Glomerular visceral epithelial cell (primary cell): Measurements from ENCODE around the gene PLEKHA5.
"Not testable (repeated sequence)": the region's sequence is repeated elsewhere in the genome, so short reads cannot be mapped to it uniquely, and the experiment has no call there.

Experiments
- DNase-seq: peaks from one replicate; pipeline ENCODE4 v3.0.0-alpha.2; 2016; ENCODE audit errors: extremely low spot score

Gene PLEKHA5

DNA sequence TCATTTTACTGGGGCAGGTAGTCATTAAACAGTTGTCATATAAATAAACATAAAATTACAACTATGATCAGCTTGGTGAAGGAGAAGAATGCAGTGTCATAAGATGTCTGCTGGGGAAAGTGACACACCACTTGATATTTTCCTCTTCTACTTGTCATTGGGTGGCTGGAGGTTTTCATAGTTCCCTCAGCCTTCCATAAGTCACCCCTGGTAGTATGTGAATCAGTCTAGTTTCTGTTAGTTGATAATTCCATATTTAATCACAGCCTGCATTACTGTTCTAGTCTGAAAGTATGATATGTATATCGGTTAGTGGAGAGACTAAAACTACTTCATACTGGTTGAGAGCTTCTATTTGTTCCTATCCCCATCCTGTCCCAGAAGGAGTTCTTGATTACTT lies 38.2 kb downstream of the PLEKHA5 start:
- DNase-seq = no peak

DNA sequence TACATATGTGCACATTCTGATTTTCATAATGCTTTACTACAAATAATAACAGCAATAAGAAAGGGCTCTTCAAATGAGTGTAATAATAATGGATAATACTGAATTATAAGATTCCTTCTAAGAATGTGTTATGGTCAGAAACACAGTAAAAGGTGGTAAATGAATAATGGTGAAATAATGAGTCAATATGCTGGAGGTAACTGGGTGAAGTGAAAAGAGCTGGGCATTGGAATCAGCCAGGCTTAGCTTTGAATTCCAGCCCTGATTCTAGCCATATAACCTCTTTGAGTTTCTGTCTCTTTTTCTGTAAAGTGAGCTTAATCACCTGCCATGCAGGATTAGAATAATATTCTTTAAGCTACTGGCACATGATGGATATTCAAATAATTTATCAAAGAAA lies 39.1 kb downstream of the PLEKHA5 start:
- DNase-seq = no peak

- no peak for DNase-seq
Observed at GRCh38 chr12:19169222-19169621, 39.7 kb downstream of the PLEKHA5 start.

- DNase-seq = not testable (repeated sequence)
Observed at GRCh38 chr12:19170286-19170685, 40.8 kb downstream of the PLEKHA5 start.

DNA sequence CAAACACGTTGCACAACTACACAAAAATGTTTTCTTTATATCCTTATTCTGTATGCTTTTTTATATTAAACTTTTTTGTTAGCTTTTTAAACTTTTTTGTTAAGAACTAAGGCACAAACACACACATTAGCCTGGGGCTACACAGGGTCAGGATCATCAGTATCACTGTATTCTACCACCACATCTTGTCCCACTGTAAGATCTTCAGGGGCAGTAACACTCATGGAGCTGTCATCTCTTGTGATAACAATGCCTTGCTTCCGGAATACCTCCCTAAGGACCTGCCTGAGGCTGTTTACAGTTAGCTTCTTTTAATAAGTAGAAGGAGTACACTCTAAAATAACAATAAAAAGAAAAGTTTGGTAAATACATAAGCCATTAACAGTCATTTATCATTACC lies 42.2 kb downstream of the PLEKHA5 start:
- DNase-seq = no peak

GRCh38 chr12:19177754-19178153 lies 48.2 kb downstream of the PLEKHA5 start:
- DNase-seq = no peak

GRCh38 chr12:19179986-19180385 lies 50.5 kb downstream of the PLEKHA5 start:
- DNase-seq = no peak

- DNase-seq = no peak
Observed at GRCh38 chr12:19181666-19182426, 52.3 kb downstream of the PLEKHA5 start.

- no peak for DNase-seq
Observed at GRCh38 chr12:19183121-19183838, 53.7 kb downstream of the PLEKHA5 start.

GRCh38 chr12:19185262-19185929 lies 55.9 kb downstream of the PLEKHA5 start:
- DNase-seq = no peak

DNA sequence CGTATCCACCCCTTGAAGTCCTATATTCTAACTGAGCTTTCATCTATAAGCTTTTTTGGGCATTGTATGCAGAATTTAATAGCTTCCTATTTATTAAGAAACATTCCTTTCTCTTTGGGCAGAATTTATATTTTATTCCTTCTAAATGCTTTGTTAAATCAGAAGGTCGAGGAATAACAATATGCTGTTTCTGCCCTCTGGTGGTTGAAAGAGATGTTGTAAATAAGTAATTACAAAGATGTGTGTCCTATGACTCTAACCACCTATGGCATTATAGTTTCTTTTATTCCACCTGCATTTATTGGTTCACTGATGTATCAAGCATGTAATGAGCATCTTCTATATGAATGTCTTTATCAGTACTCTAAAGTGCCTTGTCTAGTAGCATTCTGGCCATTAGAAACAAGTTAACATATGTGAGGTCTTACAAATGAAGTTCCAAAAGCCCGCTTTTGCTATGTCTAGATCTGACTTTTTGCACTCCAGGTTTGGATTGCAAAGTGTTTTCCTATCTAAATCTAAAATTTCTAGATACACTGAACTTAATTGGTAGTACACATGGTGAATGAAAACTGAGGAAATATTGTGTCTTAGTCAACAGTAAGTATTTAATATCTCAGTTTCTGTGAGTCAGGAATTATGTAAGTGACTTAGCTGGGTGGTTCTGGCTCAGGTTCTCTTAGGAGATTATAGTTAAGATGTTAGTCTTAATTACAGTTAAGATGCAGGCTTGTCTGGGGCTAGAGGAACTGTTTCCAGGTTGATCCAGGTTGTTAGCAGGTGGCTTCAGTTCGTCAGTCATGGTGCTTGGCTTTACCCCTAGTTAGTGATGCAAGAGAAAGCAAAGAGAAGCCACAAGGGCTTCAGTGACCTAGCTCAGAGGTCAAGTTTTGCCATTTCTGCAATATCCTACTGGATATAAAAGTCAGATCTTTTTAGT lies 57.5 kb downstream of the PLEKHA5 start:
- peak; percentile 51 for DNase-seq

DNA sequence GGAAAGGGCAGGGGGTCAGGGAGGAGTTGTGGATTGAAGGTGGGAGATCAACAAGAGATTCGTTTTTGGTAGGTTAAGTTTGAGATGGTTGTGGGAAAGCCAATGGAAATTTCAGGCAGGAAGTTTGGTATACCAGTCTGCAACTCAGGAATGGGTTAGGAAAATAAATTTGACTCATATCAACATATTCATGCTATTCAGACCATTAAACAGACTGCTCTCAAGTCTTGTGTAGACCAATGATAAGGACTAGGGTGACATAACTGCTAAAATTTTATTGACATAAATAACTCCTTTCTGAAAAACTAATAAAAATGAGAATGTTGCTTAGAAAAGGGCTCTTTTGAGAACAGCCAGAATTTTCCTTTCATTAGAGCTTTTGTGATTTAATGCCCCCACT lies 60.0 kb downstream of the PLEKHA5 start:
- DNase-seq = no peak

- peak; percentile 24 for DNase-seq
Observed at GRCh38 chr12:19190292-19191031, 60.9 kb downstream of the PLEKHA5 start.

- DNase-seq = no peak
Observed at GRCh38 chr12:19191089-19191488, 61.6 kb downstream of the PLEKHA5 start.

DNA sequence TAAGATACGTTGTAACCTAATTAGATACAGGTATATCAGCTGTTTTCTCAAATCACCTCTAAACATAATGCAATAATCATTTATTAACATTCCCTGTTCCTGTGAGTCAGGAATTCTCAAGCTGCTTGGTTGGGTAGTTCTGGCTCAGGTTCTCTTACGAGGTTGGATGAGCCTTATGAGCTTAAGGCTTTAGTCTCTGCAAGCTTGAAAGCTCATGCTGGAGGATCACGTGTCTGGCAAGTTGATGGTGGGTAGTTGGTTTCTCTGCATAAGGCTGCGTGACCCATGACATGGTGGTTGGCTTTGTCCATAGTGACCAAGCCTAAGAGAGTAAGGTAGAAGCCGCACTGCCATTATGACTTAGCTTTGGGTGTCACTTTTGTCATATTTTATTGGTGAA lies 62.0 kb downstream of the PLEKHA5 start:
- DNase-seq = peak; percentile 49

DNA sequence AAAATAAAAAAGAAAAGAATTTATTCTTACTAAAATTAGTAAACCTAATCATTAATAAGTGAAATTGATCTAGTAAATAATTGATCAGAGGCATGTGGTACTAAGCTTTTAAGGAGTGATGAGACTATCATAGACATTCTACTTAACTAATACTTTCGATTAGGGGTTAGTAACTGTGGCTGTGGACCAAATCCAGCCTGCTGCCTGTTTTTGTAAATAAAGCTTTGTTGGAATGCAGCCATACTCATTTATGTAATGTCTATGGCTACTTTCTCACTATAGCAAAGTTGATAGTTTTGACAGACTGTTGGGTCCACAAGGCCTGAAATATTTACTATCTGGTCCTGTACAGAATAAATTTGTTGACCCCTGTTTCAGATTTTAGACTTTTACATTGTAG lies 63.2 kb downstream of the PLEKHA5 start:
- DNase-seq = no peak

DNA sequence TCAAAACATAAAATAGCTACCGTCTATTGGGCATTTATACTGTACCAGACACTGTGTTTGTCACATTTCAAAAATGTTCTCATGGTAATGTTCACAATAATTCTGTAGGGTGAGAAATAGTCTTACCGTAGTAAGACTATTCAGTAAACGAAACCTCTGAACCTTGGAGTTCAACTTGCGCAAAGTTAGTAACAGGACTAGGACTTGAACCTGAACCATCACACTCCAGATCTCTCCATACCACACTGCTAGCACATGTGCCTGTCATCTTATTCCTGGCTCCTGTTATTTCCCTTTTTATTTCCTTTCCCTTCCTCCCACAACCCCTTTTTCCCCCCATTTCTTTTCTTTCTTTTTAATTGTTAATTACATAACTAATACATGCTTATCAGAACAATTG lies 65.4 kb downstream of the PLEKHA5 start:
- no peak for DNase-seq

DNA sequence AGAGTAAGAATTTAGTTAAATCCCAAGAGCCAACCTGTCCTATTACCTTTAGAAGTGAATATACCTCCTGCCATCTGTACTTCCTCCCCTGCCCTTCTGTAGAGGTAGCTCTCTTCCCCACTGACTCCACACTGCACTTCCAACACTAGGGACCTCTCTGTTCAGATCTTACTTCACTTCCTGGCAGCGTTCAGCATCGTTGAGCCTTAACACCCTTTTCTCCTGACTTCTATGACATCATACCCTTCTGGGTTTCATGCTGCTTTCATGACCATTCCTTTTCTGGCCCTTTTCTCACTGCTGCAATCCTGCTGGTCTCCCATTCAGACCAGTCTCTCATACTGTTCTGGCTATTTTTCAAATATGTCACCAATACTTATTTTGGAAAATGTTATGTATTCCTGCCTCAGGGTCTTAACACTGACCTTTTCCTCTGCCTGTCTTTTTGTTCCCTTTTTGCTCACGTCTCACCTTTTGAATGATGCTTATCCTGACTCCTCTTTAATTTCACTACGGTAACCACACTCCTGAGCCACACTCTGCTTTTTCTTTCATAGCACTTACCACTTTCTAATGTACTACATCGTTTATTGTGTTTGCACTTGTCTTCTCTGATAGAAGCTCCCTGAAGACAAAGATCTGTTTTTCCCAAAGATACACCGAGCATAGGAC lies 67.6 kb downstream of the PLEKHA5 start:
- DNase-seq = no peak

- peak; percentile 36 for DNase-seq
Observed at GRCh38 chr12:19198272-19198671, 68.7 kb downstream of the PLEKHA5 start.

GRCh38 chr12:19199332-19199731 lies 69.8 kb downstream of the PLEKHA5 start:
- no peak for DNase-seq
